ENCODE measurements around the gene SNRPA. TPM values are rescaled to one million over a fixed set of nuclear protein-coding genes. Genes with fewer than 3 reads are reported as not detected.

The SNRPA gene
- total and polyA plus RNA-seq, 2 of the 8 experiments (the other 6 are each of a cell fraction or from before 2014, with no cell fraction given) = 201 to 202 TPM

DNA sequence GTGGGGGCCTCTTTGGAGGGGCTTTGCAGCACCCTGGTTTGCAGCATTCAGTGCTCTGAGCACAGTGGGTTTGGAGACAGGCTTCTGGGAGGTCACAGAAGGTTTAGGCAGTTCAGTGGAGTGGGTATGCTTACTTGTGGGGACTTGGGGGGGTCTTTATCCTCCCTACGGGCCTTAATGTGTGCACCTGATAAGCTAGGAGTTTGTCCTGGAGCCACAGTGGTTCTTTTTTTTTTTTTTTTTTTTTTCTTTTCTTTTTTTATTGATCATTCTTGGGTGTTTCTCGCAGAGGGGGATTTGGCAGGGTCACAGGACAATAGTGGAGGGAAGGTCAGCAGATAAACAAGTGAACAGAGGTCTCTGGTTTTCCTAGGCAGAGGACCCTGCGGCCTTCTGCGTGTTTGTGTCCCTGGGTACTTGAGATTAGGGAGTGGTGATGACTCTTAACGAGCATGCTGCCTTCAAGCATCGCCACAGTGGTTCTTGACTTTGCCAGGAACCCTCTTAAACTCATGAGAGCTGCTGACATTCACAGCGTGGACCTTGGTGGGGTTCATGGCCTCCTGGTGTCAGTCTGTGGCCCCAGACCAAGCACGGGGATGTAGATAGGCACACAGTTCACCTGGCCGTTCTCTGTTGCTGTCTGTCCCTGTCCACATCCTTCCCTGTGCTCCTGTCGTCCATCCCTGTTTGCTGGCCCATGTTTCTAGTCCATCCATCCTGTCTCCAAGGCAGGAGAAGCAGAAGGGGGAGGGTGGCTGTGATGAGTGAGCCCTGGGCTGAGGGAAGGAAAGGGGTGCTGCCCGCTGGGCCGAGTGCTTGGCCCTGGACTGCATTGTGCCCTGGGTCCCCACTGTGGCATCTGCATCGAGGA is 50.7 kb downstream of the SNRPA start:
- Histone ChIP-seq H3K9ac (replicated peaks in 1 of 4; ENCODE audit: extremely low read depth in 1 of 4, low read depth in 3 of 4, low read length in 3 of 4) (peak overlapping the region in 2 of 4 experiments; percentile 34 to 45; a peak in 4 of 7 replicates), H3K18ac (ENCODE audit: extremely low read depth, low read length) (no peak overlapping the region), H3K14ac (ENCODE audit: insufficient read length) (no peak overlapping the region), H3K27ac (ENCODE audit: low read depth, low read length) (no peak overlapping the region), H3K9me3 (ENCODE audit: insufficient read depth in 2 of 2, low read depth in 1 of 2, low read length in 1 of 2) (no peaks in the 10 kb centered on the region), H4K5ac (ENCODE audit: insufficient read length, low read depth, low read length) (no peak overlapping the region), H3K56ac (replicated peaks; ENCODE audit: insufficient read length, low read depth, low read length) (no peak overlapping the region), H2BK120ac (replicated peaks; ENCODE audit: low read depth, low read length) (no peak overlapping the region), H3K23ac (ENCODE audit: insufficient read length) (no peak overlapping the region), H3K4me3 (ENCODE audit: extremely low read depth in 1 of 4, insufficient read depth in 2 of 4, low read depth in 3 of 4, low read length in 4 of 4) (peak overlapping the region in 1 of 4 experiments; percentile 15; a peak in 1 of 8 replicates), H3K4ac (replicated peaks; ENCODE audit: insufficient read length, low read depth, low read length) (no peak overlapping the region), H2AK5ac (ENCODE audit: low read depth, low read length) (no peak overlapping the region), H3K23me2 (ENCODE audit: low read depth, low read length) (peaks cover 6% of the 10 kb centered on the region), H3K4me1 (replicated peaks in 1 of 4; ENCODE audit: control insufficient read depth in 3 of 4, insufficient read depth in 4 of 4, low read length in 3 of 4) (peaks cover 3 to 58% (median 29%) of the 10 kb centered on the region in 4 experiments), H3K4me2 (ENCODE audit: insufficient read depth in 1 of 2, low read depth in 2 of 2, low read length in 2 of 2) (peak overlapping the region; percentile 67 to 91), H2BK20ac (ENCODE audit: low read length) (no peak overlapping the region), H3K79me1 (ENCODE audit: low read depth, low read length) (peaks cover 33% of the 10 kb centered on the region), H3K36me3 (ENCODE audit: control insufficient read depth in 2 of 4, insufficient read depth in 4 of 4, low read length in 3 of 4) (peaks cover 3 to 36% (median 6%) of the 10 kb centered on the region in 4 experiments; a peak in 6 of 8 replicates), H3K27me3 (replicated peaks in 1 of 4; ENCODE audit: control insufficient read depth in 3 of 4, extremely low read depth in 1 of 4, insufficient read depth in 3 of 4, low read length in 3 of 4) (no peaks in the 10 kb centered on the region), H4K8ac (ENCODE audit: extremely low read depth, insufficient read depth, low read length) (no peak overlapping the region; the same call in 1 of the 2 replicates), H4K91ac (replicated peaks; ENCODE audit: insufficient read length, low read length) (no peak overlapping the region), H2AFZ (ENCODE audit: low read length) (no peak overlapping the region), H2BK12ac (ENCODE audit: low read depth, low read length) (no peak overlapping the region), H2BK15ac (ENCODE audit: low read length) (no peak overlapping the region), H2BK5ac (ENCODE audit: low read depth, low read length) (peak overlapping the region; percentile 48; the same call in 1 of the 2 replicates), H3K79me2 (ENCODE audit: control insufficient read depth in 1 of 2, insufficient read depth in 2 of 2, low read length in 2 of 2) (peaks cover 14 to 65% of the 10 kb centered on the region in 2 experiments), H4K20me1 (replicated peaks in 1 of 2; ENCODE audit: control insufficient read depth in 1 of 2, insufficient read depth in 2 of 2, low read length in 2 of 2) (peaks cover 37 to 54% of the 10 kb centered on the region in 2 experiments)
- DNase-seq (ENCODE audit: low read depth in 1 of 2, low spot score in 2 of 2) (no peak), FAIRE-seq (no peak)
- no peak for TF ChIP-seq ASH2L (IDR thresholded peaks at IDR 0.05; ENCODE audit: low read length)
- no peak for TF ChIP-seq KDM4A (IDR thresholded peaks at IDR 0.05; ENCODE audit: low read depth, low read length, severe bottlenecking)
- TF ChIP-seq GABPA (IDR thresholded peaks at IDR 0.05; ENCODE audit: borderline replicate concordance, insufficient read depth, low read length) = no peak
- TF ChIP-seq POLR2A (IDR thresholded peaks at IDR 0.05; ENCODE audit: control extremely low read depth in 1 of 2, low read depth in 2 of 2, low read length in 2 of 2) = peak; percentile 28 to 58; a peak in 2 of 3 replicates
- TF ChIP-seq, protein P1, sequence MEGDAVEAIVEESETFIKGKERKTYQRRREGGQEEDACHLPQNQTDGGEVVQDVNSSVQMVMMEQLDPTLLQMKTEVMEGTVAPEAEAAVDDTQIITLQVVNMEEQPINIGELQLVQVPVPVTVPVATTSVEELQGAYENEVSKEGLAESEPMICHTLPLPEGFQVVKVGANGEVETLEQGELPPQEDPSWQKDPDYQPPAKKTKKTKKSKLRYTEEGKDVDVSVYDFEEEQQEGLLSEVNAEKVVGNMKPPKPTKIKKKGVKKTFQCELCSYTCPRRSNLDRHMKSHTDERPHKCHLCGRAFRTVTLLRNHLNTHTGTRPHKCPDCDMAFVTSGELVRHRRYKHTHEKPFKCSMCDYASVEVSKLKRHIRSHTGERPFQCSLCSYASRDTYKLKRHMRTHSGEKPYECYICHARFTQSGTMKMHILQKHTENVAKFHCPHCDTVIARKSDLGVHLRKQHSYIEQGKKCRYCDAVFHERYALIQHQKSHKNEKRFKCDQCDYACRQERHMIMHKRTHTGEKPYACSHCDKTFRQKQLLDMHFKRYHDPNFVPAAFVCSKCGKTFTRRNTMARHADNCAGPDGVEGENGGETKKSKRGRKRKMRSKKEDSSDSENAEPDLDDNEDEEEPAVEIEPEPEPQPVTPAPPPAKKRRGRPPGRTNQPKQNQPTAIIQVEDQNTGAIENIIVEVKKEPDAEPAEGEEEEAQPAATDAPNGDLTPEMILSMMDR (IDR thresholded peaks at IDR 0.05; ENCODE audit: control extremely low read depth in 1 of 3, insufficient read depth in 1 of 3, low read depth in 1 of 3, low read length in 3 of 3) = no peak
- peak; percentile 67; the same call in 1 of the 2 replicates for TF ChIP-seq POLR2AphosphoS5 (IDR thresholded peaks at IDR 0.05; ENCODE audit: low read depth, low read length)
- WGBS, 2 experiments (ENCODE audit: extremely low coverage in 1 of 2, insufficient coverage in 1 of 2, insufficient read length in 1 of 2, insufficient replicate concordance in 2 of 2, low coverage in 1 of 2, low lambda C conversion rate in 2 of 2, missing lambda C conversion rate in 1 of 2) = 86% methylated on average over 12 of the region's 13 CpGs; no CpG with 5 or more reads in 1 of the 2 experiments
- POLR2A ChIA-PET (ENCODE audit: partially characterized antibody) = interaction anchor here (0.5 to 15.7 kb wide), 9 partner anchors 10 to 563 kb away, joined by 3 to 241 read pairs (median 3); partner anchors contain the start of genes ACTMAP, COQ8B, ITPKC and MIA
- CTCF ChIA-PET (ENCODE audit: partially characterized antibody) = interaction anchor here (1.5 to 1.7 kb wide), 2 partner anchors 8 to 17 kb away, joined by 4 to 5 read pairs; no protein-coding TSS in a partner anchor

Data from H1 (cell line).